ENCODE results near the gene DPYSL5. TPM values are rescaled to one million over a fixed set of nuclear protein-coding genes. Genes with fewer than 3 reads are reported as not detected.
A peak's percentile ranks its signal among the peaks of the same experiment; 100 is the strongest.

Gene DPYSL5
- total and polyA plus RNA-seq, 9 of the 15 experiments (the other 6 are each of a cell fraction or from before 2014, with no cell fraction given): 0.06 TPM; not detected in 8

DNA sequence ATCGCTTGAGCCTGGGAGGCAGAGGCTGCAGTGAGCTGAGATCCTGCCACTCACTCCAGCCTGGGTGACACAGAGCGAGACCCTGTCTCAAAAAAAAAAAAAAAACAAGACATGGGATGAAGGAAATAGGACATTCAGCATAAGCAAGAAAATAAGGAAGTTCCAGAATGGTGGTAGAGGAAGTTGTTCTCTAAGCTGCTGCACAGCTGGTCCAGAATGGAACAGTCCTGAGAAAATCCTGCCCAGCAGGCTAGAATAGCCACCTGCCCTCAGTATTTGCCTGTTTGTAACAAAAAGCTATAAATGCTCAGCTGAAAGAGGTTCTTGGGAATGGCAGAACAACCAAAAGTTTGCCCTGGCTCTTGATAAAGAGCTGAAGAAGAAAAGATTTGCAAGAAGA is 111.4 kb downstream of the DPYSL5 start (continued):
- TF ChIP-seq, protein P1, sequence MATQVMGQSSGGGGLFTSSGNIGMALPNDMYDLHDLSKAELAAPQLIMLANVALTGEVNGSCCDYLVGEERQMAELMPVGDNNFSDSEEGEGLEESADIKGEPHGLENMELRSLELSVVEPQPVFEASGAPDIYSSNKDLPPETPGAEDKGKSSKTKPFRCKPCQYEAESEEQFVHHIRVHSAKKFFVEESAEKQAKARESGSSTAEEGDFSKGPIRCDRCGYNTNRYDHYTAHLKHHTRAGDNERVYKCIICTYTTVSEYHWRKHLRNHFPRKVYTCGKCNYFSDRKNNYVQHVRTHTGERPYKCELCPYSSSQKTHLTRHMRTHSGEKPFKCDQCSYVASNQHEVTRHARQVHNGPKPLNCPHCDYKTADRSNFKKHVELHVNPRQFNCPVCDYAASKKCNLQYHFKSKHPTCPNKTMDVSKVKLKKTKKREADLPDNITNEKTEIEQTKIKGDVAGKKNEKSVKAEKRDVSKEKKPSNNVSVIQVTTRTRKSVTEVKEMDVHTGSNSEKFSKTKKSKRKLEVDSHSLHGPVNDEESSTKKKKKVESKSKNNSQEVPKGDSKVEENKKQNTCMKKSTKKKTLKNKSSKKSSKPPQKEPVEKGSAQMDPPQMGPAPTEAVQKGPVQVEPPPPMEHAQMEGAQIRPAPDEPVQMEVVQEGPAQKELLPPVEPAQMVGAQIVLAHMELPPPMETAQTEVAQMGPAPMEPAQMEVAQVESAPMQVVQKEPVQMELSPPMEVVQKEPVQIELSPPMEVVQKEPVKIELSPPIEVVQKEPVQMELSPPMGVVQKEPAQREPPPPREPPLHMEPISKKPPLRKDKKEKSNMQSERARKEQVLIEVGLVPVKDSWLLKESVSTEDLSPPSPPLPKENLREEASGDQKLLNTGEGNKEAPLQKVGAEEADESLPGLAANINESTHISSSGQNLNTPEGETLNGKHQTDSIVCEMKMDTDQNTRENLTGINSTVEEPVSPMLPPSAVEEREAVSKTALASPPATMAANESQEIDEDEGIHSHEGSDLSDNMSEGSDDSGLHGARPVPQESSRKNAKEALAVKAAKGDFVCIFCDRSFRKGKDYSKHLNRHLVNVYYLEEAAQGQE (IDR thresholded peaks at IDR 0.05; ENCODE audit: borderline replicate concordance): no peak
- TF ChIP-seq, protein P1 (CRISPR knock-in tag; IDR thresholded peaks at IDR 0.05; ENCODE audit: low read depth): no peak
- TF ChIP-seq SIN3A (IDR thresholded peaks at IDR 0.05; ENCODE audit: borderline replicate concordance in 2 of 2, control insufficient read depth in 1 of 2, low read depth in 2 of 2, low read length in 2 of 2) (no peak), STAT5B (CRISPR knock-in tag; IDR thresholded peaks at IDR 0.05) (no peak), ETV6 (IDR thresholded peaks at IDR 0.05; ENCODE audit: borderline replicate concordance in 1 of 2, low read depth in 2 of 2, low read length in 1 of 2) (no peak), ETV6 (CRISPR knock-in tag; IDR thresholded peaks at IDR 0.05; ENCODE audit: borderline replicate concordance) (no peak)
- TF ChIP-seq, protein P2, sequence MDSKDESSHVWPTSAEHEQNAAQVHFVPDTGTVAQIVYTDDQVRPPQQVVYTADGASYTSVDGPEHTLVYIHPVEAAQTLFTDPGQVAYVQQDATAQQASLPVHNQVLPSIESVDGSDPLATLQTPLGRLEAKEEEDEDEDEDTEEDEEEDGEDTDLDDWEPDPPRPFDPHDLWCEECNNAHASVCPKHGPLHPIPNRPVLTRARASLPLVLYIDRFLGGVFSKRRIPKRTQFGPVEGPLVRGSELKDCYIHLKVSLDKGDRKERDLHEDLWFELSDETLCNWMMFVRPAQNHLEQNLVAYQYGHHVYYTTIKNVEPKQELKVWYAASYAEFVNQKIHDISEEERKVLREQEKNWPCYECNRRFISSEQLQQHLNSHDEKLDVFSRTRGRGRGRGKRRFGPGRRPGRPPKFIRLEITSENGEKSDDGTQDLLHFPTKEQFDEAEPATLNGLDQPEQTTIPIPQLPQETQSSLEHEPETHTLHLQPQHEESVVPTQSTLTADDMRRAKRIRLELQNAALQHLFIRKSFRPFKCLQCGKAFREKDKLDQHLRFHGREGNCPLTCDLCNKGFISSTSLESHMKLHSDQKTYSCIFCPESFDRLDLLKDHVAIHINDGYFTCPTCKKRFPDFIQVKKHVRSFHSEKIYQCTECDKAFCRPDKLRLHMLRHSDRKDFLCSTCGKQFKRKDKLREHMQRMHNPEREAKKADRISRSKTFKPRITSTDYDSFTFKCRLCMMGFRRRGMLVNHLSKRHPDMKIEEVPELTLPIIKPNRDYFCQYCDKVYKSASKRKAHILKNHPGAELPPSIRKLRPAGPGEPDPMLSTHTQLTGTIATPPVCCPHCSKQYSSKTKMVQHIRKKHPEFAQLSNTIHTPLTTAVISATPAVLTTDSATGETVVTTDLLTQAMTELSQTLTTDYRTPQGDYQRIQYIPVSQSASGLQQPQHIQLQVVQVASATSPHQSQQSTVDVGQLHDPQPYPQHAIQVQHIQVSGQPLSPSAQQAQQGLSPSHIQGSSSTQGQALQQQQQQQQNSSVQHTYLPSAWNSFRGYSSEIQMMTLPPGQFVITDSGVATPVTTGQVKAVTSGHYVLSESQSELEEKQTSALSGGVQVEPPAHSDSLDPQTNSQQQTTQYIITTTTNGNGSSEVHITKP (IDR thresholded peaks at IDR 0.05; ENCODE audit: partially characterized antibody): peak; percentile 29
- TF ChIP-seq, protein P3, sequence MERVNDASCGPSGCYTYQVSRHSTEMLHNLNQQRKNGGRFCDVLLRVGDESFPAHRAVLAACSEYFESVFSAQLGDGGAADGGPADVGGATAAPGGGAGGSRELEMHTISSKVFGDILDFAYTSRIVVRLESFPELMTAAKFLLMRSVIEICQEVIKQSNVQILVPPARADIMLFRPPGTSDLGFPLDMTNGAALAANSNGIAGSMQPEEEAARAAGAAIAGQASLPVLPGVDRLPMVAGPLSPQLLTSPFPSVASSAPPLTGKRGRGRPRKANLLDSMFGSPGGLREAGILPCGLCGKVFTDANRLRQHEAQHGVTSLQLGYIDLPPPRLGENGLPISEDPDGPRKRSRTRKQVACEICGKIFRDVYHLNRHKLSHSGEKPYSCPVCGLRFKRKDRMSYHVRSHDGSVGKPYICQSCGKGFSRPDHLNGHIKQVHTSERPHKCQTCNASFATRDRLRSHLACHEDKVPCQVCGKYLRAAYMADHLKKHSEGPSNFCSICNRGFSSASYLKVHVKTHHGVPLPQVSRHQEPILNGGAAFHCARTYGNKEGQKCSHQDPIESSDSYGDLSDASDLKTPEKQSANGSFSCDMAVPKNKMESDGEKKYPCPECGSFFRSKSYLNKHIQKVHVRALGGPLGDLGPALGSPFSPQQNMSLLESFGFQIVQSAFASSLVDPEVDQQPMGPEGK (CRISPR knock-in tag; IDR thresholded peaks at IDR 0.05; ENCODE audit: borderline replicate concordance): no peak

All from K562 (cell line).